ENCODE results near the gene HDC. TPM values are rescaled to one million over a fixed set of nuclear protein-coding genes. Genes with fewer than 3 reads are reported as not detected.

HDC gene
- total RNA-seq, 1 experiment from 2014 or later: not detected

DNA sequence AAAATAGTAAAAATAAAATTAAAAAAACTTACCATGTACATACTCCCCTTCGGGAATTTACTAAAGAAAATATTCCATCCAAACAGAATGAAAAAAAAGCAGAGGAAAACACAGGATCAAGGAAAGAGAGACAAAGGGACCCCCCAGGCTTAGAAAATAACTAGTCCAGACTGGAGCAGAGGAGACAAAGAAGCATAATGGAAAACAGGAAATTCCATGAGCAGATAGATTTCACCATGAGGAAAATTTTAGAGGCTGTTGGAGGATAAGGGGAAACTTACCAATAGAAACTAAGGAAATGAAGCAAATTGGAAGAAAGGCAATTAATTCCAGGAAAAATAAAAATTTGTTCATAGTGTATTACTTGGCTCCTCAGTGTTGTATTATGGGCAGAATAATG, 46.8 kb downstream of the HDC start:
- H3K36me3 ChIP-seq (ENCODE audit: insufficient read depth, low read length, poor library complexity, severe bottlenecking): no peaks in the 10 kb centered on the region
- H3K4me1 ChIP-seq (ENCODE audit: insufficient read depth, low read length, poor library complexity, severe bottlenecking): peaks cover 3% of the 10 kb centered on the region
- ChIA-PET POLR2A (ENCODE audit: low non-redundant PET) (no interaction called here), CTCF (no interaction called here)
- DNase-seq (ENCODE audit: low spot score): no peak
- H3K9me3 ChIP-seq (ENCODE audit: low read depth, low read length, poor library complexity, severe bottlenecking): no peaks in the 10 kb centered on the region
- H3K27ac ChIP-seq (ENCODE audit: low read depth, low read length, poor library complexity, severe bottlenecking): no peak overlapping the region
- no peaks in the 10 kb centered on the region for H3K27me3 ChIP-seq (replicated peaks; ENCODE audit: insufficient read depth, low read depth, low read length, poor library complexity)
- H3K4me3 ChIP-seq (ENCODE audit: low read depth, low read length, poor library complexity, severe bottlenecking): no peak overlapping the region
- TF ChIP-seq, protein P1, sequence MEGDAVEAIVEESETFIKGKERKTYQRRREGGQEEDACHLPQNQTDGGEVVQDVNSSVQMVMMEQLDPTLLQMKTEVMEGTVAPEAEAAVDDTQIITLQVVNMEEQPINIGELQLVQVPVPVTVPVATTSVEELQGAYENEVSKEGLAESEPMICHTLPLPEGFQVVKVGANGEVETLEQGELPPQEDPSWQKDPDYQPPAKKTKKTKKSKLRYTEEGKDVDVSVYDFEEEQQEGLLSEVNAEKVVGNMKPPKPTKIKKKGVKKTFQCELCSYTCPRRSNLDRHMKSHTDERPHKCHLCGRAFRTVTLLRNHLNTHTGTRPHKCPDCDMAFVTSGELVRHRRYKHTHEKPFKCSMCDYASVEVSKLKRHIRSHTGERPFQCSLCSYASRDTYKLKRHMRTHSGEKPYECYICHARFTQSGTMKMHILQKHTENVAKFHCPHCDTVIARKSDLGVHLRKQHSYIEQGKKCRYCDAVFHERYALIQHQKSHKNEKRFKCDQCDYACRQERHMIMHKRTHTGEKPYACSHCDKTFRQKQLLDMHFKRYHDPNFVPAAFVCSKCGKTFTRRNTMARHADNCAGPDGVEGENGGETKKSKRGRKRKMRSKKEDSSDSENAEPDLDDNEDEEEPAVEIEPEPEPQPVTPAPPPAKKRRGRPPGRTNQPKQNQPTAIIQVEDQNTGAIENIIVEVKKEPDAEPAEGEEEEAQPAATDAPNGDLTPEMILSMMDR (conservative IDR thresholded peaks at IDR 0.05; ENCODE audit: low read depth, low read length): no peak
- TF ChIP-seq EZH2 (IDR thresholded peaks at IDR 0.05; ENCODE audit: borderline replicate concordance, low read depth, low read length, poor library complexity, severe bottlenecking): no peak
- BruUV-seq (replicated peaks): no TSS peak
- intact Hi-C loops (cut with micrococcal nuclease; ENCODE audit: unreplicated experiment): no loop called here

DNA sequence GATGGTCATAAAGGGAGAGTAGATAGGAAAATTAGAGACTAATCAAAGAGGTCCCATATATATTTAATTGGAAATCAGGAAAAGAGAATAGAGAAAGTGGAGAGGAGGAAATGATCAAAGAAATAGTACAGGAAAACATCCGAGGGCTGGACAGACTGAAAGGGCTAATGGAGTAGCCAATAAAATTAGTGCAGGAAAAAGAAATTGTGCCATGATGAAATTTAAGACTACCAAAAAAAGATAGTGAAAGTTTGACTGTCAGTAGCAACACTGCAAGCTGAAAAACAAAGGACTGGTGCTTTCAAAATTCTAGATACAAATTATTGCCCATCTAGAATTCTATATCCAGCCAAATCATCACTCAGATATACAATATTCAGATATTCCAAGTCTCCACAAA, 47.2 kb downstream of the HDC start:
- no peaks in the 10 kb centered on the region for H3K9me3 ChIP-seq (ENCODE audit: low read depth, low read length, poor library complexity, severe bottlenecking)
- POLR2A ChIA-PET (ENCODE audit: low non-redundant PET): interaction anchor here (0.6 kb wide), 1 partner anchor 37 kb away, joined by 5 read pairs; no protein-coding TSS in a partner anchor
- H3K4me3 ChIP-seq (ENCODE audit: low read depth, low read length, poor library complexity, severe bottlenecking): no peak overlapping the region
- BruUV-seq (replicated peaks): no TSS peak
- DNase-seq (ENCODE audit: low spot score): no peak
- H3K27ac ChIP-seq (ENCODE audit: low read depth, low read length, poor library complexity, severe bottlenecking): no peak overlapping the region
- CTCF ChIA-PET: no interaction called here
- H3K36me3 ChIP-seq (ENCODE audit: insufficient read depth, low read length, poor library complexity, severe bottlenecking): no peaks in the 10 kb centered on the region
- TF ChIP-seq, protein P1 (conservative IDR thresholded peaks at IDR 0.05; ENCODE audit: low read depth, low read length): no peak
- intact Hi-C loops (cut with micrococcal nuclease; ENCODE audit: unreplicated experiment): no loop called here
- H3K27me3 ChIP-seq (replicated peaks; ENCODE audit: insufficient read depth, low read depth, low read length, poor library complexity): no peaks in the 10 kb centered on the region
- peaks cover 3% of the 10 kb centered on the region for H3K4me1 ChIP-seq (ENCODE audit: insufficient read depth, low read length, poor library complexity, severe bottlenecking)

DNA sequence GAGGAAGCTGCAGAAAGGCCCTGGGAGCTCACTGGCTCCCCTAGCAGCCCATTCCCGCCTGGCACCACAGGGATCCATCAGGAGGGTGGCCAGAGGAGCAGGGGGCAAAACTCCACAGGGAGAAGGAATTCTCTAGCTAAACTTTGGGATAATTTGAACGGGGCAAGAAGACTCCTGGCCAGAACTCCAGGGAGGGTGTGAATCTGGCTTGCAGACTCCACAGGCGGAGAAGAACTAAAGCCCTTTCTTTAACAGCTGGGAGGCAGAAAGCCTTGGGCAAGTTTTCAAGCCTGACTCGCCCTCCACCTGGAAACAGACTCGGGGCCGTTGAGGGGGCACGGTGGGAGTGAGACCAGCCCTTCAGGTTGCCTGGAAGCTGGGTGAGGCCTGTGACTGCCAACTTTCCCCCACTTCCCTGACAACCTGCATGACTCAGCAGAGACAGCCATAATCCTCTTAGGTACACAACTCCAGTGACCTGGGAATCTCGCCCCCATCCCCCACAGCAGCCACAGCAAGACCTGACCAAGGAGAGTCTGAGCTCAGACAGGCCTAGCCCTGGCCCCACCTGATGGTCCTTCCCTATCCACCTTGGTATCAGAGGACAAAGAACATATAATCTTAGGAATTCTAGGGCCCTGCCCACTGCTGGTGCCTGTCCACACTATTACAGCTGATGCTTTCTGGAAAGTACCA, 54.9 kb downstream of the HDC start:
- DNase-seq (ENCODE audit: low spot score): no peak
- no TSS peak for BruUV-seq (replicated peaks)
- no peak for TF ChIP-seq EZH2 (IDR thresholded peaks at IDR 0.05; ENCODE audit: borderline replicate concordance, low read depth, low read length, poor library complexity, severe bottlenecking)
- TF ChIP-seq, protein P1 (conservative IDR thresholded peaks at IDR 0.05; ENCODE audit: low read depth, low read length): no peak
- Histone ChIP-seq H3K27me3 (replicated peaks; ENCODE audit: insufficient read depth, low read depth, low read length, poor library complexity) (no peaks in the 10 kb centered on the region), H3K4me3 (ENCODE audit: low read depth, low read length, poor library complexity, severe bottlenecking) (no peak overlapping the region), H3K9me3 (ENCODE audit: low read depth, low read length, poor library complexity, severe bottlenecking) (no peaks in the 10 kb centered on the region), H3K36me3 (ENCODE audit: insufficient read depth, low read length, poor library complexity, severe bottlenecking) (no peaks in the 10 kb centered on the region), H3K4me1 (ENCODE audit: insufficient read depth, low read length, poor library complexity, severe bottlenecking) (no peaks in the 10 kb centered on the region), H3K27ac (ENCODE audit: low read depth, low read length, poor library complexity, severe bottlenecking) (no peak overlapping the region)
- ChIA-PET CTCF (no interaction called here), POLR2A (ENCODE audit: low non-redundant PET) (no interaction called here)
- intact Hi-C loops (cut with micrococcal nuclease; ENCODE audit: unreplicated experiment): no loop called here
